Sigmoid colon (tissue), 4 donors: ENCODE measurements around the gene TEX13C.

Experiments
- POLR2A ChIP-seq, 2 donors: fragments of 450-650 bp; IDR thresholded peaks; one replicate each; pipeline ENCODE4 v1.6.1; 2016; ENCODE audit warnings: antibody characterized with exemption in 2 of 2, mild to moderate bottlenecking in 2 of 2, moderate library complexity in 2 of 2
- POLR2AphosphoS5 ChIP-seq, 4 donors: sonication (generic); formaldehyde crosslinking; IDR thresholded peaks; one replicate each; pipeline ENCODE4 v1.6.1; 2017; ENCODE audit warnings: antibody characterized with exemption in 4 of 4
- TF ChIP-seq, protein P1 (sequence below), 4 experiments: fragments of 450-650 bp in 3 of 4; fragments of 200-600 bp in 1 of 4; IDR thresholded peaks; one replicate each; pipeline ENCODE4 v1.5.1; 2016 to 2019; ENCODE audit warnings: antibody characterized with exemption in 4 of 4, mild to moderate bottlenecking in 3 of 4, moderate library complexity in 2 of 4

GRCh38 chrX:125298871-125299270, 20.8 kb upstream of the TEX13C start:
- TF ChIP-seq POLR2A (IDR thresholded peaks at IDR 0.05) (no peak), POLR2AphosphoS5 (IDR thresholded peaks at IDR 0.05) (no peak)
- TF ChIP-seq, protein P1, sequence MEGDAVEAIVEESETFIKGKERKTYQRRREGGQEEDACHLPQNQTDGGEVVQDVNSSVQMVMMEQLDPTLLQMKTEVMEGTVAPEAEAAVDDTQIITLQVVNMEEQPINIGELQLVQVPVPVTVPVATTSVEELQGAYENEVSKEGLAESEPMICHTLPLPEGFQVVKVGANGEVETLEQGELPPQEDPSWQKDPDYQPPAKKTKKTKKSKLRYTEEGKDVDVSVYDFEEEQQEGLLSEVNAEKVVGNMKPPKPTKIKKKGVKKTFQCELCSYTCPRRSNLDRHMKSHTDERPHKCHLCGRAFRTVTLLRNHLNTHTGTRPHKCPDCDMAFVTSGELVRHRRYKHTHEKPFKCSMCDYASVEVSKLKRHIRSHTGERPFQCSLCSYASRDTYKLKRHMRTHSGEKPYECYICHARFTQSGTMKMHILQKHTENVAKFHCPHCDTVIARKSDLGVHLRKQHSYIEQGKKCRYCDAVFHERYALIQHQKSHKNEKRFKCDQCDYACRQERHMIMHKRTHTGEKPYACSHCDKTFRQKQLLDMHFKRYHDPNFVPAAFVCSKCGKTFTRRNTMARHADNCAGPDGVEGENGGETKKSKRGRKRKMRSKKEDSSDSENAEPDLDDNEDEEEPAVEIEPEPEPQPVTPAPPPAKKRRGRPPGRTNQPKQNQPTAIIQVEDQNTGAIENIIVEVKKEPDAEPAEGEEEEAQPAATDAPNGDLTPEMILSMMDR (IDR thresholded peaks at IDR 0.05), result no peak
